HG03469 (cell line): ENCODE measurements around the gene CRELD1.
"Not testable (repeated sequence)": the region's sequence is repeated elsewhere in the genome, so short reads cannot be mapped to it uniquely, and the experiment has no call there.

ENCODE experiments used
- ATAC-seq: cut with Tn5 transposase; IDR thresholded peaks from one replicate; pipeline ENCODE4 v1.9.1; 2021; ENCODE audit warnings: mild to moderate bottlenecking, moderate library complexity, moderate number of reproducible peaks; ENCODE audit not compliant: unreplicated experiment

The CRELD1 gene

GRCh38 chr3:9933561-9934234, at the start of gene CRELD1:
TSS of gene CRELD1 (plus strand) at chr3:9933834. CDS start at chr3:9934439, 605 bp downstream.
- peak; percentile 83 for ATAC-seq

GRCh38 chr3:9884555-9885165, 49.0 kb upstream of the CRELD1 start:
- no peak for ATAC-seq

GRCh38 chr3:9886328-9886727, 47.3 kb upstream of the CRELD1 start:
- no peak for ATAC-seq

- no peak for ATAC-seq
These were observed 46.2 kb upstream of the CRELD1 start for GRCh38 chr3:9887480-9887879.

- ATAC-seq = no peak
These were observed 45.1 kb upstream of the CRELD1 start for GRCh38 chr3:9888540-9888939.

- no peak for ATAC-seq
These were observed 44.2 kb upstream of the CRELD1 start for GRCh38 chr3:9889405-9889804.

- peak; percentile 54 for ATAC-seq
These were observed 43.2 kb upstream of the CRELD1 start, which contains the start of gene JAGN1 for GRCh38 chr3:9890249-9891071. TSS of gene JAGN1 (plus strand) at chr3:9890610. CDS start at chr3:9890723, 113 bp downstream.

- ATAC-seq = no peak
These were observed 42.5 kb upstream of the CRELD1 start for GRCh38 chr3:9891072-9891622.

GRCh38 chr3:9893739-9894138, 39.9 kb upstream of the CRELD1 start:
- no peak for ATAC-seq

GRCh38 chr3:9895715-9896114, 37.9 kb upstream of the CRELD1 start:
- not testable (repeated sequence) for ATAC-seq

GRCh38 chr3:9896755-9897407, 36.8 kb upstream of the CRELD1 start:
- not testable (repeated sequence) for ATAC-seq

GRCh38 chr3:9897408-9898372, 35.9 kb upstream of the CRELD1 start:
- no peak for ATAC-seq

GRCh38 chr3:9898467-9899241, 35.0 kb upstream of the CRELD1 start:
- ATAC-seq = no peak

GRCh38 chr3:9899289-9899791, 34.3 kb upstream of the CRELD1 start:
- no peak for ATAC-seq

GRCh38 chr3:9900965-9901415, 32.6 kb upstream of the CRELD1 start:
- ATAC-seq = not testable (repeated sequence)

GRCh38 chr3:9901967-9902366, 31.7 kb upstream of the CRELD1 start:
- no peak for ATAC-seq

- ATAC-seq = no peak
These were observed 31.0 kb upstream of the CRELD1 start, which contains the start of gene IL17RE for GRCh38 chr3:9902372-9903237. TSS of gene IL17RE (plus strand) at chr3:9902848. CDS start at chr3:9902933, 85 bp downstream.

- no peak for ATAC-seq
These were observed 30.4 kb upstream of the CRELD1 start for GRCh38 chr3:9903238-9903624.
